Mucosa of descending colon (tissue), 3 donors: ENCODE measurements around the gene RWDD3. TPM values are rescaled to one million over a fixed set of nuclear protein-coding genes. Genes with fewer than 3 reads are reported as not detected.

Experiments
- ATAC-seq: fragments of 200-7000 bp; cut with Tn5 transposase; one replicate; pipeline ENCODE4 v1.9.1; 2020; ENCODE audit warnings: mild to moderate bottlenecking, moderate library complexity
- DNase-seq, 3 donors: peaks; one replicate each; pipeline ENCODE4 v3.0.0-alpha.2; 2020
- H3K36me3 ChIP-seq: fragments of 200-600 bp; one replicate; pipeline ENCODE4 v1.8.0; 2021; ENCODE audit warnings: low read depth, mild to moderate bottlenecking
- H3K4me1 ChIP-seq: fragments of 200-600 bp; one replicate; pipeline ENCODE4 v1.8.0; 2021; ENCODE audit warnings: low read depth, mild to moderate bottlenecking
- H3K4me3 ChIP-seq: fragments of 200-600 bp; one replicate; pipeline ENCODE4 v1.8.0; 2021; ENCODE audit warnings: mild to moderate bottlenecking
- H3K9me3 ChIP-seq: fragments of 200-600 bp; one replicate; pipeline ENCODE4 v1.8.0; 2021; ENCODE audit warnings: mild to moderate bottlenecking
- CTCF ChIP-seq: fragments of 200-600 bp; IDR thresholded peaks from one replicate; pipeline ENCODE4 v1.8.0; 2022; ENCODE audit warnings: antibody characterized with exemption, mild to moderate bottlenecking
- intact Hi-C, 2 donors: fragments of 100-400 bp; cut with DNase I in 1 of 2; cut with micrococcal nuclease in 1 of 2; formaldehyde crosslinking; loops; one replicate each; pipeline versions ENCODE4 v1.11.0 to v1.11.1; 2022; cut with DNase I, micrococcal nuclease
- total RNA-seq, 3 donors: library from RNA; stranded (reverse); fragmentation: NEBNext Ultra II Directional in 2 of 3; extraction: Animal tissue kit (Norgen Biotek cat#: 25700) in 2 of 3; gene quantifications; one replicate each; pipeline versions ENCODE4 v1.2.1 to v1.2.4, GENCODE V29; 2021 to 2023
- donor health status: DM: no; HTN: no; CAD: no; lungs with moderate emphysema.
- donor health status: DM: no; HTN: no; CAD: no.
- donor health status: DM: no; HTN: yes; CAD: no.

Gene RWDD3
- total RNA-seq, 3 donors from 2014 or later: 14.2 to 16.9 (median 15.5) TPM

DNA sequence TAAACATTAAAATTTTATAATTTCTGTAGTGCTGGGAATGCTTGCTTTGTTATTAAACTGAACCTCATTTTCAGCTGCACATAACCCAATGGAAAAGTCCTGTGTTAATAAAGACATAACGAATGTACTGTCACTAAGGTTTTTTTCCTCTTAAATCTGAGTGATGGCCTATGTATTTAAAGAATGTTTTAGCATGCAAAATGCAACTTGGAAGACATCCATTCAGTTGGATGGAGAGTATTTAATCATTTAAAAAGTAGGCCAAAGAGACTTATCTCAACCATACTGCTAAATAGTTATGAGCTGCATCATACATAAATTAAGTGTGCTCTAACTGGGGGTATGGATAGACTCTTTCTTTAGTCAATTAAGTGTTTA lies 48.5 kb downstream of the RWDD3 start:
- ATAC-seq: no peak
- H3K4me1 ChIP-seq: no peaks in the 10 kb centered on the region
- no peak overlapping the region for H3K4me3 ChIP-seq
- intact Hi-C loops: no loop called here
- H3K36me3 ChIP-seq: no peaks in the 10 kb centered on the region
- no peak for TF ChIP-seq CTCF
- H3K9me3 ChIP-seq: no peaks in the 10 kb centered on the region
- no peak for DNase-seq

DNA sequence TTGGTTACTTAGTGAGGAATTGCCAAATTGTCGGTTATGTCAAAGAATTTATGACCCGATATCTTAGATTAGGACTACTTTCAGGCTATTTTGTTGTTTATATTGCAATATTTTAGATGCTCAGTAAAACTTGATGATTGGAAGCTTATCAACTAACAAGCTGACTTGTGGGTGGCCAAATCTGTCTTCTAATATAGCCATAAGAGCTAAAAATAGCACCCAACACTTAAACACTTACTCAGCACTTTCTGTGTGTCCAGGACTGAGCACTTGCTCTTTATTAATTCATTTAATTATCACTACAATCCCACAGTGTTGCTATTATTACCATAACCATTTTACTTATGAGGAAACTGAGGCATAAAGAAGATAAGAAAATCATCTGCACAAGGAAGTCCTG lies 50.4 kb downstream of the RWDD3 start:
- TF ChIP-seq CTCF: no peak
- intact Hi-C loops: no loop called here
- Histone ChIP-seq H3K4me3 (no peak overlapping the region), H3K36me3 (no peaks in the 10 kb centered on the region), H3K9me3 (no peaks in the 10 kb centered on the region), H3K4me1 (no peaks in the 10 kb centered on the region)
- no peak for ATAC-seq
- DNase-seq: no peak

DNA sequence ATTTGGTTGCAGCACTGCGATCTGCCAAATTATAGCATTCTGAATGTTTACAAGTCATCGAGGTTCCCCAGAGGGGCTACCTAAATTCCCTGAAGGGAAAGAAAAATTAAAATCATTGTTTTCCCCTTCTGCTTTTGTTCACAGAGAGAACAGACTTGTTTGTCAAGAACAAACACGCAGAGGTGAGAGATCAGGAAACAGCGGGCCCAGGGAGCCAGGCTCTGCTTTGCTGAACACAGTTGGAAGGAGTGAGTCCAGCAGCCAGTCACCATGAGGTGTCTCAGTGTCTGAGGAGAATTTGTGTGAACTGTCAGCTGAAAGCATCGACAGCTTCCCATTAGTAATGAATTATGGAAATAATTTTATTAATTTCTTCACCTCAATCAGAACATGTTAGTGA lies 52.5 kb downstream of the RWDD3 start:
- no peaks in the 10 kb centered on the region for H3K9me3 ChIP-seq
- intact Hi-C loops: no loop called here
- DNase-seq: no peak
- H3K4me3 ChIP-seq: no peak overlapping the region
- H3K4me1 ChIP-seq: no peaks in the 10 kb centered on the region
- no peaks in the 10 kb centered on the region for H3K36me3 ChIP-seq
- ATAC-seq: no peak
- no peak for TF ChIP-seq CTCF

GRCh38 chr1:95287081-95287480 lies 53.1 kb downstream of the RWDD3 start:
- ATAC-seq (peak; percentile 22), DNase-seq (no peak)
- TF ChIP-seq CTCF: no peak
- Histone ChIP-seq H3K9me3 (no peaks in the 10 kb centered on the region), H3K4me3 (no peak overlapping the region), H3K36me3 (no peaks in the 10 kb centered on the region), H3K4me1 (no peaks in the 10 kb centered on the region)
- intact Hi-C loops: no loop called here

- no peaks in the 10 kb centered on the region for H3K4me1 ChIP-seq
- ATAC-seq (peak; percentile 86), DNase-seq (no peak)
- no peak overlapping the region for H3K4me3 ChIP-seq
- intact Hi-C loops: no loop called here
- no peaks in the 10 kb centered on the region for H3K9me3 ChIP-seq
- no peak for TF ChIP-seq CTCF
- no peaks in the 10 kb centered on the region for H3K36me3 ChIP-seq
Observed at GRCh38 chr1:95287825-95288224, 53.8 kb downstream of the RWDD3 start.

Other genes with a start within 250 kb of the RWDD3 start
- gene ALG14, start 161.3 kb upstream of the RWDD3 start, total RNA-seq: 10 to 100 TPM in 2 of 3 donors, 1 to 10 TPM in 1; 5.9 to 16.8 (median 11.4) TPM
- gene TLCD4, start 116.9 kb upstream of the RWDD3 start, total RNA-seq: 10 to 100 TPM; 53.4 to 77.3 (median 55.1) TPM